HFFc6 (cell line): ENCODE results near the gene CYP2C19. TPM values are rescaled to one million over a fixed set of nuclear protein-coding genes. Genes with fewer than 3 reads are reported as not detected.

ENCODE experiments used
- DNase-seq: peaks from one replicate; pipeline ENCODE4 v3.0.0-alpha.2; 2018
- H3K27ac Mint-ChIP-seq: 2 replicates; pipeline ENCODE4 v1.8.0; 2020; ENCODE audit warnings: mild to moderate bottlenecking, mixed read lengths
- H3K27me3 Mint-ChIP-seq: 2 replicates; pipeline ENCODE4 v1.8.0; 2021; ENCODE audit warnings: mild to moderate bottlenecking, moderate library complexity, mixed read lengths; ENCODE audit not compliant: insufficient read depth
- H3K36me3 Mint-ChIP-seq: 2 replicates; pipeline ENCODE4 v1.8.0; 2021; ENCODE audit warnings: low read depth, mixed read lengths
- H3K4me1 Mint-ChIP-seq: 2 replicates; pipeline ENCODE4 v1.8.0; 2020; ENCODE audit warnings: low read depth, mixed read lengths
- H3K4me3 Mint-ChIP-seq: 2 replicates; pipeline ENCODE4 v1.8.0; 2020; ENCODE audit warnings: mild to moderate bottlenecking, moderate library complexity, mixed read lengths
- H3K9me3 Mint-ChIP-seq: 2 replicates; pipeline ENCODE4 v1.8.0; 2020; ENCODE audit warnings: mild to moderate bottlenecking, mixed read lengths
- CTCF ChIP-seq: fragments of 200-600 bp; sonication (generic); IDR thresholded peaks from 2 replicates; pipeline ENCODE4 v1.5.0; 2021; ENCODE audit warnings: antibody characterized with exemption, mild to moderate bottlenecking
- total RNA-seq, 6 experiments: library from RNA; stranded (reverse); fragmentation: NEBNext Ultra II Directional; extraction: Animal tissue kit (Norgen Biotek cat#: 25700); gene quantifications; 2 replicates in 1 of 6; 3 replicates in 5 of 6; pipeline ENCODE4 v1.2.3, GENCODE V29; 2021

Gene CYP2C19
- total RNA-seq, 6 experiments from 2014 or later: not detected

GRCh38 chr10:94851263-94851662 lies 88.8 kb downstream of the CYP2C19 start:
- peaks cover 44% of the 10 kb centered on the region for H3K9me3 Mint-ChIP-seq
- H3K27ac Mint-ChIP-seq: no peak overlapping the region
- no peaks in the 10 kb centered on the region; the same call in 1 of the 2 replicates for H3K36me3 Mint-ChIP-seq
- DNase-seq: no peak
- no peak overlapping the region for H3K4me3 Mint-ChIP-seq
- TF ChIP-seq CTCF: no peak
- H3K27me3 Mint-ChIP-seq: no peaks in the 10 kb centered on the region; the same call in 1 of the 2 replicates
- no peaks in the 10 kb centered on the region for H3K4me1 Mint-ChIP-seq

DNA sequence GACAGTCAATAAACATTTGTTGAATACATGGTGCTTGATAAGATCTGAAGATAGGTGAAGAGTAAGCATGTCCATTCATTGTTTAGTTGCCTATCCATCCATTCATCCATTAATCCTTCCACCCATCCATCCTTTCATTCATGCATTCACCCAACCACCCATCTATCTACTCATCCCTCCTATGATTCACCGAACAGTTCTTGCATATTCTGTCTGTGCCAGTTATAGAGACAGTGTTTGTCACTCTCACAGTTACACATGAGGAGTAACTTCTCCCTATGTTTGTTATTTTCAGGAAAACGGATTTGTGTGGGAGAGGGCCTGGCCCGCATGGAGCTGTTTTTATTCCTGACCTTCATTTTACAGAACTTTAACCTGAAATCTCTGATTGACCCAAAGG lies 90.0 kb downstream of the CYP2C19 start:
- Mint-ChIP-seq H3K27me3 (no peaks in the 10 kb centered on the region; the same call in 1 of the 2 replicates), H3K9me3 (peaks cover 42% of the 10 kb centered on the region), H3K4me3 (no peak overlapping the region), H3K4me1 (no peaks in the 10 kb centered on the region), H3K36me3 (no peaks in the 10 kb centered on the region; the same call in 1 of the 2 replicates), H3K27ac (no peak overlapping the region)
- TF ChIP-seq CTCF: no peak
- no peak for DNase-seq

DNA sequence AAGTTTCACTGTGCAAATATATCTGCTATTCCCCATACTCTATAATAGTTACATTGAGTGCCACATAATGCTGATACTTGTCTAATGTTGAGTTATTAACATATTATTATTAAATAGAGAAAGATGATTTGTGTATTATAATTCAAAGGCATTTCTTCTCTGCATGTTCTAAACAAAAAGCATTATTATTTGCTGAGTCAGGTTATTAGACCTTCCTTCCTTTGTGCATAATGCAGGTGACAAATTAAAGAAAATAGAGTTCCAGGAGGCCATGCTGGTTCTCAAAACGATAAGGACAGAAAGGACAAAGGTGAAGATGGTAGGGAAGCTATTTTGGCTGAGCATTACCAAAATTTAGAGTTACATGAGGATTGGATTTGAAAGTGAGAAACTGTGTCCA lies 90.6 kb downstream of the CYP2C19 start:
- H3K27me3 Mint-ChIP-seq: no peaks in the 10 kb centered on the region; the same call in 1 of the 2 replicates
- no peak for DNase-seq
- TF ChIP-seq CTCF: no peak
- no peak overlapping the region for H3K27ac Mint-ChIP-seq
- no peaks in the 10 kb centered on the region for H3K4me1 Mint-ChIP-seq
- no peak overlapping the region for H3K4me3 Mint-ChIP-seq
- H3K36me3 Mint-ChIP-seq: no peaks in the 10 kb centered on the region; the same call in 1 of the 2 replicates
- H3K9me3 Mint-ChIP-seq: peaks cover 35% of the 10 kb centered on the region

GRCh38 chr10:94858005-94858404 lies 95.5 kb downstream of the CYP2C19 start:
- Mint-ChIP-seq H3K27ac (no peak overlapping the region), H3K27me3 (no peaks in the 10 kb centered on the region), H3K4me1 (no peaks in the 10 kb centered on the region), H3K4me3 (no peak overlapping the region), H3K9me3 (peaks cover 24% of the 10 kb centered on the region), H3K36me3 (no peaks in the 10 kb centered on the region)
- no peak for DNase-seq
- TF ChIP-seq CTCF: no peak

- no peak for TF ChIP-seq CTCF
- DNase-seq: no peak
- Mint-ChIP-seq H3K4me3 (no peak overlapping the region), H3K27ac (no peak overlapping the region), H3K36me3 (no peaks in the 10 kb centered on the region; the same call in 1 of the 2 replicates), H3K4me1 (no peaks in the 10 kb centered on the region), H3K9me3 (peaks cover 30% of the 10 kb centered on the region), H3K27me3 (no peaks in the 10 kb centered on the region)
These were observed 96.6 kb downstream of the CYP2C19 start for GRCh38 chr10:94859086-94859485.

DNA sequence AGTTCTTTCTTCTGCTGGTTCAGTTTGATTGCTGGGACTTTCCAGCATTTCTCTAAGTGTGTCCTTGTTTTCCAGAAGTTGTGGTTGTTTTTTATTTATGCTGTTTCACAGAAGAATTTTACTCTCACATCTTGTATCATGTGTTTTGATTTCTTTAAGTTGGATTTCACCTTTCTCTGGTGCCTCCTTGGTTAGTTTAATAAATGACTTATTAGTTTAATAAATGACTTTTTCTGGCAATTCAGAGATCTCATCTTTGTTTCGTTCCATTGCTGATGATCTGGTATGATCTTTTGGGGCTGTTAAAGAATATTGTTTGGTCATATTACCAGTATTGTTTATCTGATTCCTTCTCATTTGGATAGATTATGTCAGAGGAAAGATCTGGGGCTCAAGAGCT lies 116.2 kb downstream of the CYP2C19 start:
- no peaks in the 10 kb centered on the region for H3K4me1 Mint-ChIP-seq
- H3K9me3 Mint-ChIP-seq: peaks cover 60% of the 10 kb centered on the region
- no peak overlapping the region for H3K27ac Mint-ChIP-seq
- no peak for DNase-seq
- no peaks in the 10 kb centered on the region for H3K27me3 Mint-ChIP-seq
- no peak overlapping the region for H3K4me3 Mint-ChIP-seq
- peaks cover 7% of the 10 kb centered on the region; the same call in 1 of the 2 replicates for H3K36me3 Mint-ChIP-seq
- no peak for TF ChIP-seq CTCF
